ENCODE measurements around the gene TMEM200C.

TMEM200C gene

DNA sequence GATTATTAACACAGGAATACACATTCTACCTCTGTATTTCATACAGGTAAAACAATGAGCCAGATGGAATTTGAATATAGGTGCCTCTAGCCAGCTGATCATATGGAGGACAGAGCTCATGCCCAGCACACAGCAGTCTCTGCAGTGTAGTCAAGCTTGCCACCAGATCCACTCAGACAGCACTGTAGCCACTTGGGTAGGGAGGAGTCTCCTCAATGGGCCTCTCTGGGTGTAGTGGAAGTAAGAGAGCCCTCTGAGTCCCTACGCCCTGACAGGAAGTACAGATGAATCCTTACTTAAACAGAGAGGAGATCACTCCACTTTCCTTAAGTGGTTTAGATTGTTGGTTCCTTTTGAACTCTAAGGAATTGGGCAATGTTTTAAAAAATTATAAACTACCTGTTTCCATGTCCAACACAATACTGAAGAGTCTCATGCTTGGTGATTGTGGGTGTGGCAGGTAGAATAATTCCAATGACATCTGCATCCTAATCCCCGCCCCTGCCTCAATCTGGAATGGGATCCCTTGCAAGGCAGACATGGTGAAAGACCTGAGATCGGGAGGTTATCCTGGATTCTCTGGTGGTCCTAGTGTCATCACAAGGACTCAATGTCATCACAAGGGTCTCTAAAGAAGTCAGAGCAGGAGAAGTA is 23.0 kb upstream of the TMEM200C start:
- H3K27ac ChIP-seq (ENCODE audit: low read depth, low read length): no peak overlapping the region
- H3K9ac ChIP-seq (ENCODE audit: low read length): no peak overlapping the region
- H3K4me3 ChIP-seq (ENCODE audit: insufficient read depth, low read length, poor library complexity, severe bottlenecking): no peak overlapping the region
- H3K27me3 ChIP-seq (ENCODE audit: low read length): no peaks in the 10 kb centered on the region
- TF ChIP-seq, protein P1, sequence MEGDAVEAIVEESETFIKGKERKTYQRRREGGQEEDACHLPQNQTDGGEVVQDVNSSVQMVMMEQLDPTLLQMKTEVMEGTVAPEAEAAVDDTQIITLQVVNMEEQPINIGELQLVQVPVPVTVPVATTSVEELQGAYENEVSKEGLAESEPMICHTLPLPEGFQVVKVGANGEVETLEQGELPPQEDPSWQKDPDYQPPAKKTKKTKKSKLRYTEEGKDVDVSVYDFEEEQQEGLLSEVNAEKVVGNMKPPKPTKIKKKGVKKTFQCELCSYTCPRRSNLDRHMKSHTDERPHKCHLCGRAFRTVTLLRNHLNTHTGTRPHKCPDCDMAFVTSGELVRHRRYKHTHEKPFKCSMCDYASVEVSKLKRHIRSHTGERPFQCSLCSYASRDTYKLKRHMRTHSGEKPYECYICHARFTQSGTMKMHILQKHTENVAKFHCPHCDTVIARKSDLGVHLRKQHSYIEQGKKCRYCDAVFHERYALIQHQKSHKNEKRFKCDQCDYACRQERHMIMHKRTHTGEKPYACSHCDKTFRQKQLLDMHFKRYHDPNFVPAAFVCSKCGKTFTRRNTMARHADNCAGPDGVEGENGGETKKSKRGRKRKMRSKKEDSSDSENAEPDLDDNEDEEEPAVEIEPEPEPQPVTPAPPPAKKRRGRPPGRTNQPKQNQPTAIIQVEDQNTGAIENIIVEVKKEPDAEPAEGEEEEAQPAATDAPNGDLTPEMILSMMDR (IDR thresholded peaks at IDR 0.05; ENCODE audit: insufficient read depth, low read length, poor library complexity, severe bottlenecking): no peak
- no peak for TF ChIP-seq EZH2phosphoT487 (conservative IDR thresholded peaks at IDR 0.05; ENCODE audit: low read length)
- no peaks in the 10 kb centered on the region for H3K36me3 ChIP-seq (ENCODE audit: low read length)
- no peaks in the 10 kb centered on the region for H3F3A ChIP-seq (ENCODE audit: insufficient read depth)
- H3K9me3 ChIP-seq (ENCODE audit: insufficient read depth, low read length): no peaks in the 10 kb centered on the region
- H3K9me2 ChIP-seq (replicated peaks; ENCODE audit: insufficient read depth, low read length): no peaks in the 10 kb centered on the region
- no peak overlapping the region for H3K4me2 ChIP-seq (ENCODE audit: low read depth, low read length, poor library complexity, severe bottlenecking)
- H2AFZ ChIP-seq (ENCODE audit: low read depth, low read length, severe bottlenecking): no peak overlapping the region
- no peaks in the 10 kb centered on the region for H4K20me1 ChIP-seq (ENCODE audit: low read depth, low read length)
- H3K79me2 ChIP-seq (ENCODE audit: insufficient read depth, low read length): no peaks in the 10 kb centered on the region

DNA sequence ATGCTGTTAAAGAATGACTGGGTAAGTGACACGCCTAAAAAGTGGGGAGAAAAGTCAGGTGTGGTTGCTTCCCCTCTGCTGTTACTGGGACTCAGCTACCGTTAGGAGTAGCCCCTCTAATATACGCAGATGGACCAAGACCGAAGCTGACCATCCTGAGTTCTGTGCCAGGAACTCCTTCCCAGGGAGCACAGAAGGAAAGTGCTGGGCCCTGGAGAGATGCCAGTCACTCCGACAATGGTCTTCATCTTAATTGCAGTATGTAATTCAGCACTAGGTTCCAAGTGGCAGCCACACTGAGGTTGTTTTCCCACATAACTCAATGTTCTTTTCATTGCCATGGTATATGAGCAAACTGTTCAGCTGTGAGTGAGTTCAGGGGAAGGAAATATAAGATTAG is 19.6 kb upstream of the TMEM200C start:
- no peak for TF ChIP-seq EZH2phosphoT487 (conservative IDR thresholded peaks at IDR 0.05; ENCODE audit: low read length)
- TF ChIP-seq, protein P1 (IDR thresholded peaks at IDR 0.05; ENCODE audit: insufficient read depth, low read length, poor library complexity, severe bottlenecking): no peak
- H3K9me2 ChIP-seq (replicated peaks; ENCODE audit: insufficient read depth, low read length): no peaks in the 10 kb centered on the region
- no peaks in the 10 kb centered on the region for H3K9me3 ChIP-seq (ENCODE audit: insufficient read depth, low read length)
- no peaks in the 10 kb centered on the region for H3F3A ChIP-seq (ENCODE audit: insufficient read depth)
- H3K36me3 ChIP-seq (ENCODE audit: low read length): no peaks in the 10 kb centered on the region
- H2AFZ ChIP-seq (ENCODE audit: low read depth, low read length, severe bottlenecking): no peak overlapping the region
- H3K27ac ChIP-seq (ENCODE audit: low read depth, low read length): no peak overlapping the region
- H3K27me3 ChIP-seq (ENCODE audit: low read length): no peaks in the 10 kb centered on the region
- H3K4me2 ChIP-seq (ENCODE audit: low read depth, low read length, poor library complexity, severe bottlenecking): no peak overlapping the region
- no peaks in the 10 kb centered on the region for H3K79me2 ChIP-seq (ENCODE audit: insufficient read depth, low read length)
- no peak overlapping the region for H3K9ac ChIP-seq (ENCODE audit: low read length)
- no peaks in the 10 kb centered on the region for H4K20me1 ChIP-seq (ENCODE audit: low read depth, low read length)
- H3K4me3 ChIP-seq (ENCODE audit: insufficient read depth, low read length, poor library complexity, severe bottlenecking): no peak overlapping the region

DNA sequence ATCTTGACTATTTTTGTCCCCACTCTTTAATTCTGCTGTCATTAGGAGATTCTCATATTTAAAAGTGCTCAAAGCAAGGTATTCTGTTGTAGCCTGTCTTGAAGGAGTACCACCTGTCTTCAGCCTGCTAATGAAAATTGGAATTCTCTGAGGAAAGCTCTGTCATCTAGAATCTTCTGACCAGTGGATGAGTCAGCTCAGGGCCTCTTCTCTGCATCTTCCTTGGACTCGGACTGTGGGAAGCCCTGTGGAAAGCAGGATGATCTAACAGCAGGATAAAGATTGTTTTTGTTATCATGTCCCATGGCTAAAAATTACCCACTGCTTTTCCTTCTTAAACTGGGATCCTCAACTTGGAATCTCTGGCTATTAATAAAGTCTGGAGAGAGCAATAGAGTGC is 18.7 kb upstream of the TMEM200C start:
- Histone ChIP-seq H3K36me3 (ENCODE audit: low read length) (no peaks in the 10 kb centered on the region), H3K79me2 (ENCODE audit: insufficient read depth, low read length) (no peaks in the 10 kb centered on the region), H3K9ac (ENCODE audit: low read length) (no peak overlapping the region), H2AFZ (ENCODE audit: low read depth, low read length, severe bottlenecking) (no peak overlapping the region), H3K27me3 (ENCODE audit: low read length) (no peaks in the 10 kb centered on the region), H3F3A (ENCODE audit: insufficient read depth) (no peaks in the 10 kb centered on the region), H3K4me3 (ENCODE audit: insufficient read depth, low read length, poor library complexity, severe bottlenecking) (no peak overlapping the region), H4K20me1 (ENCODE audit: low read depth, low read length) (no peaks in the 10 kb centered on the region), H3K9me3 (ENCODE audit: insufficient read depth, low read length) (no peaks in the 10 kb centered on the region), H3K4me2 (ENCODE audit: low read depth, low read length, poor library complexity, severe bottlenecking) (no peak overlapping the region), H3K27ac (ENCODE audit: low read depth, low read length) (no peak overlapping the region), H3K9me2 (replicated peaks; ENCODE audit: insufficient read depth, low read length) (no peaks in the 10 kb centered on the region)
- TF ChIP-seq EZH2phosphoT487 (conservative IDR thresholded peaks at IDR 0.05; ENCODE audit: low read length): no peak
- TF ChIP-seq, protein P1 (IDR thresholded peaks at IDR 0.05; ENCODE audit: insufficient read depth, low read length, poor library complexity, severe bottlenecking): no peak
